SK-N-SH (cell line): ENCODE measurements around the gene CUX1.

ENCODE experiments used
- CTCF ChIP-seq: fragments of 200-600 bp; sonication (generic); IDR thresholded peaks from 2 replicates; pipeline ENCODE4 v1.6.1; 2017; ENCODE audit warnings: antibody characterized with exemption, mild to moderate bottlenecking, moderate library complexity
- MAX ChIP-seq: IDR thresholded peaks from 2 replicates; pipeline ENCODE4 v1.4.0; 2012; ENCODE audit warnings: low read depth
- POLR2AphosphoS5 ChIP-seq: IDR thresholded peaks from 2 replicates; pipeline ENCODE4 v1.6.1; 2012; ENCODE audit warnings: low read depth, low read length

- TF ChIP-seq CTCF, result no peak
- no peak for TF ChIP-seq MAX
- no peak for TF ChIP-seq POLR2AphosphoS5
Observed at GRCh38 chr7:102189756-102190155, 372.3 kb downstream of the CUX1 start.
